Activated CD8-positive, alpha-beta memory T cell treated with anti-CD3 and anti-CD28 coated beads, Interleukin-2, amount 10 ng/mL, durations not matched to agents 7 days and 5 days (primary cell): ENCODE measurements around the gene TMEM272. TPM values are rescaled to one million over a fixed set of nuclear protein-coding genes. Genes with fewer than 3 reads are reported as not detected.

Experiments used
- ATAC-seq: fragments of 150-1000 bp; cut with Tn5 transposase; one replicate; pipeline ENCODE4 v1.10.0; 2021; ENCODE audit warnings: moderate library complexity
- CTCF ChIA-PET: fragments of 350-600 bp; sonication (Branson Sonifier 250); formaldehyde crosslinking; loops from one replicate; lab custom pipeline; 2021; ENCODE audit warnings: antibody characterized with exemption; lab: Charles Lee
- DNase-seq: peaks from one replicate; pipeline ENCODE4 v3.0.0-alpha.2; 2020
- H3K27ac Mint-ChIP-seq: one replicate; pipeline ENCODE4 v1.8.0; 2021; ENCODE audit warnings: mild to moderate bottlenecking, mixed read lengths
- H3K27me3 Mint-ChIP-seq: one replicate; pipeline ENCODE4 v1.8.0; 2021; ENCODE audit warnings: mixed read lengths
- H3K36me3 Mint-ChIP-seq: one replicate; pipeline ENCODE4 v1.8.0; 2021; ENCODE audit warnings: mild to moderate bottlenecking, mixed read lengths
- H3K4me1 Mint-ChIP-seq: one replicate; pipeline ENCODE4 v1.8.0; 2021; ENCODE audit warnings: mixed read lengths
- H3K4me3 Mint-ChIP-seq: one replicate; pipeline ENCODE4 v1.8.0; 2021; ENCODE audit warnings: mild to moderate bottlenecking, moderate library complexity, mixed read lengths
- H3K9me3 Mint-ChIP-seq: one replicate; pipeline ENCODE4 v1.8.0; 2022; ENCODE audit warnings: low read depth, mixed read lengths
- total RNA-seq, 2 experiments: library from RNA; stranded (reverse); gene quantifications; one replicate each; pipeline ENCODE4 v1.2.3, GENCODE V29; 2021

The TMEM272 gene
- under 1 TPM; 0.09 TPM for total RNA-seq

DNA sequence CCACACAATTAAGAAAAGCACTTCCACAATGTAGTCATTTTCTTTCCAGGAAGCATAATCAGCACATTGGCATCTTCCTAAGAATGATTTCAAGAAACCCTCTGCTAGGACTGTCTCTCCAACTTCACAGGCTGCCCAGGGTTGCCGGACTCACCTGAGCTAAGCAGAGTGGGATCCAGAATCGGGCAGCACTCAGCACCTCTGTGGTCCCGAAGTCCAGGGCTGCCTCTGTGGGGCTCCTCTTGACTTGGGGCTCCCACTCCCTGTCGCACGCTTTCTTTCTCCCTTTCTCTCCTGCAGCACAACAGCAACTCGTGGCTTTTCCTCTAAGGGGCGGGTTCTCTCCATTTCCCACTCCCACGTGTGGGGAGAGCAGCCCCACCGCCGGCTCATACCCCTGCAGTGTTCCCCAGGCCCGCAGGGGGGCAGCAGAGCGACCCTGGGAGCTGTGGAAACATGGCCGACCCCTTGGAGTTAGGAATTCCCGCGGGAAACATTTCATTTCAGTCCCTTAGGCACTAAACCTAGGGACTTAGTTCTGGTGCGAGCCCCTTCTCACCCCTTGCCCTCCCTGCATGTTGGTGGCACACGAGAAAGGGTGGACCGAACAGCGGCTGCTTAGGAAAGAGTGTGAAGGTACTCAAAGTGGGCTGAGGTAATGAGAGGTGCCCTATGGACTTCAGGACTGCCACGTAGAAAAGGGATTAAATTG lies at the start of gene TMEM272:
TSS of gene TMEM272 (minus strand) at position 316 of the 712 bp plus-strand sequence. CDS start 6,647 bp downstream, outside the sequence.
- no peak for DNase-seq
- H3K27ac Mint-ChIP-seq: no peak within 1 kb of the TSS

DNA sequence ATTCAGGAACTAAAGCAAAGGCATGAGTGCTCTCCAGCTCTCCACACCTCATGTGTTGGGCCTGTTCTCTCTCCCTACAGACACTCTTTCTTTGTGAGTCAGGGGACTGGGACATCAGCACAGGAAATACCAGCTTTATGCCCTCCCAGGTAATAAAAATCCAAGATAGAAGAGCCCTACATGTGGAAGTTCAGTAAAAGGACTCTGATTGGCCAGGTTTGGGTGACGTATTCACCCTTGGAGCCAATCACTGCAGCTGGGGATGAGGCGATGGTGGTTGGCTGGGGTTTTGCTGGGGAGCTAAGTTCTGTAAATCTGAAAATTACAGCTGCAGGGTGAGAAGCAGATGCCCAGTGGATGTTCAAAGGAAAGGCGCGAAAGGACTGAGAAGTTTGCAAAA lies 49.3 kb upstream of the TMEM272 start:
- DNase-seq (no peak), ATAC-seq (no peak)
- Mint-ChIP-seq H3K27me3 (peaks cover 29% of the 10 kb centered on the region), H3K36me3 (no peaks in the 10 kb centered on the region), H3K9me3 (no peaks in the 10 kb centered on the region), H3K4me1 (peaks cover 3% of the 10 kb centered on the region), H3K4me3 (no peak overlapping the region), H3K27ac (no peak overlapping the region)
- CTCF ChIA-PET: interaction anchor here (0.9 to 5.5 kb wide), 3 partner anchors 49 to 234 kb away, joined by 3 to 32 read pairs (median 4); partner anchors contain the start of genes NEK5 and TMEM272

More for the DNA sequence above, at the start of gene TMEM272:
- Mint-ChIP-seq H3K36me3 (no peaks in the 10 kb centered on the region), H3K4me3 (peak within 1 kb of the TSS; percentile 12), H3K9me3 (no peaks in the 10 kb centered on the region), H3K4me1 (peaks cover 10% of the 10 kb centered on the region), H3K27me3 (peaks cover 22% of the 10 kb centered on the region)
- peak; percentile 67 for ATAC-seq
- CTCF ChIA-PET: interaction anchor here (0.5 to 2.6 kb wide), 17 partner anchors 9 to 283 kb away, joined by 3 to 13 read pairs (median 3); no protein-coding TSS in a partner anchor

GRCh38 chr13:51892657-51893056 lies 47.7 kb upstream of the TMEM272 start:
- Mint-ChIP-seq H3K4me3 (no peak overlapping the region), H3K27ac (no peak overlapping the region)
- ATAC-seq: no peak

DNA sequence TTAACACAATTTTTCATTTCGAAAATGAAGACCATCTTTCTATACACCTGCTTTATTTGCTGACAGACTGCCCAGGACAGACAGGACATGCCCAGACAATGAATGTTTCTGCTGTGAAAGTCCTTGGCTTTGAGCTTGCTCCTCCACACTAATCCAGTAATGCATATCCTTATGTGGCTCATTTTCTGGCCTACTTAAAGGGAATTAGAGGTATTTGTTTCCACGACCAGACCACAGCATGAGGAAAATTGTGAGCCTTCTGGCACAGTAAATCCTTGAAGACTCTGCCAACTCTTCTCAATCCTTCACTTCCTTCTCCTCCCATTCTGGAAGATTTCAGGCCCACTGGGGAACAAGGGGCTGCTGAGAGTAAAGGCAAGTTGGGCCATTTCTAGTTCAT lies 42.5 kb upstream of the TMEM272 start:
- Mint-ChIP-seq H3K27me3 (peaks cover 34% of the 10 kb centered on the region), H3K4me3 (no peak overlapping the region), H3K36me3 (no peaks in the 10 kb centered on the region), H3K9me3 (peaks cover 4% of the 10 kb centered on the region), H3K27ac (no peak overlapping the region), H3K4me1 (no peaks in the 10 kb centered on the region)
- CTCF ChIA-PET: no interaction called here
- ATAC-seq (no peak), DNase-seq (no peak)

More at GRCh38 chr13:51892657-51893056, 47.7 kb upstream of the TMEM272 start:
- DNase-seq: no peak
- Mint-ChIP-seq H3K27me3 (peaks cover 29% of the 10 kb centered on the region), H3K9me3 (no peaks in the 10 kb centered on the region), H3K4me1 (peaks cover 3% of the 10 kb centered on the region), H3K36me3 (no peaks in the 10 kb centered on the region)
- CTCF ChIA-PET: interaction anchor here (1.2 to 5.5 kb wide), 3 partner anchors 48 to 767 kb away, joined by 3 to 32 read pairs (median 4); partner anchors contain the start of genes NEK5 and TMEM272

GRCh38 chr13:51885651-51886050 lies 40.7 kb upstream of the TMEM272 start:
- ATAC-seq (no peak), DNase-seq (no peak)
- H3K36me3 Mint-ChIP-seq: no peaks in the 10 kb centered on the region
- CTCF ChIA-PET: no interaction called here
- H3K27ac Mint-ChIP-seq: no peak overlapping the region
- peaks cover 20% of the 10 kb centered on the region for H3K27me3 Mint-ChIP-seq
- H3K4me3 Mint-ChIP-seq: no peak overlapping the region
- no peaks in the 10 kb centered on the region for H3K4me1 Mint-ChIP-seq
- H3K9me3 Mint-ChIP-seq: peaks cover 4% of the 10 kb centered on the region

DNA sequence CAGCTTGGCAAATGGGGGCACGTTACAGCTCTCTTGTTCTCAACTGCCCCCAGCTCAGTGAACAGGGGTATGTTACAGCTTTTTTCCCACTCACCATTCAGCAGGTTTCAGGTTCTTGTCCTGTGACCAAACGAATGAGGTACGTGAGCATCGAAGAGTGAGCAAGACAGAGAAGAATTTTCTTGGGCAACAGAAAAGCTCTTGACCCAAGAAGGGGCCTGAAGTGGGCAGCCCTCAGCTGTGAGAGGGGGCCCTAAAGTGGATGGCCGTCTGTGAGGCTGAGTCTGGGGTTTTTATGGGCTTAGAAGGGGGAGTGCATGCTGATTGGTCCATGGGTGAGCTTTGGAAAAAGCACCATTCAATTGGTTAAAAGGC lies 38.2 kb upstream of the TMEM272 start:
- Mint-ChIP-seq H3K27me3 (peaks cover 21% of the 10 kb centered on the region), H3K4me1 (no peaks in the 10 kb centered on the region), H3K27ac (no peak overlapping the region), H3K4me3 (no peak overlapping the region), H3K9me3 (peaks cover 4% of the 10 kb centered on the region), H3K36me3 (peaks cover 2% of the 10 kb centered on the region)
- ATAC-seq: no peak
- CTCF ChIA-PET: no interaction called here
- DNase-seq: no peak

DNA sequence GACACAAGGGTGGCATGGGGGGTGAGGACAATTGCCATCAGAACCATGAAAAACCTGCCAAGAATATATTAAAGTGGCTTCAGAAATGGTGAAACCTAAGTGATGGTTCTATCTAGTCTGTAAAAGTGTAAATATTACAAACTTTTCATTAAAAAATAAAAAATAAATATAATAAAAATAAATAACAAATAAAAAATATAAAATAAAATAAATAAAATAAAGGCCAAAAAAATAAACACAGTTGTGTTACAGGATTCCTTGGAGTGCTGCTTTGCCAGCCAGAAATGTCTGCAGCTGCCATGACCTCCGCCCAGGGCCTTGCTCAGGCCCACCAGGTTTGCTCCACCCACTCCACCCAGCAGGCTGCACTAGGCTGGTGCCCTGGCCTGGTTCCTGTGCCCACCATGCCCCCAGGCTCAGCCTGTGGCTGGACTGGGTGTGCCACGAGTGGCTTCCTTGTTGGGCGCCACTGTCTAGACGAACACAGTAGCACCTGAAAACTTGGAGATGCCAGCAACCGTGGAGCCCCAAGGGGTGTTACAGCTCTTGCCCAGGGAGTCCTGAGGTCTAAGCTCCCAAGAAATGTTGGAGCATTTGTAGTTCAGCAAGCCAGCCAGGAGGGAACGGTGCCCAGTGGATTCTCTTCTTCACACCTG lies 37.7 kb upstream of the TMEM272 start:
- no peak overlapping the region for H3K27ac Mint-ChIP-seq
- CTCF ChIA-PET: no interaction called here
- H3K4me1 Mint-ChIP-seq: no peaks in the 10 kb centered on the region
- no peak overlapping the region for H3K4me3 Mint-ChIP-seq
- ATAC-seq (no peak), DNase-seq (no peak)
- H3K9me3 Mint-ChIP-seq: peaks cover 4% of the 10 kb centered on the region
- peaks cover 21% of the 10 kb centered on the region for H3K27me3 Mint-ChIP-seq
- H3K36me3 Mint-ChIP-seq: peaks cover 2% of the 10 kb centered on the region

GRCh38 chr13:51881296-51881695 lies 36.3 kb upstream of the TMEM272 start:
- Mint-ChIP-seq H3K27me3 (peaks cover 25% of the 10 kb centered on the region), H3K4me1 (no peaks in the 10 kb centered on the region), H3K9me3 (peaks cover 4% of the 10 kb centered on the region), H3K4me3 (no peak overlapping the region), H3K27ac (no peak overlapping the region), H3K36me3 (peaks cover 2% of the 10 kb centered on the region)
- DNase-seq: no peak
- CTCF ChIA-PET: no interaction called here
- ATAC-seq: no peak

GRCh38 chr13:51879133-51879532 lies 34.2 kb upstream of the TMEM272 start:
- CTCF ChIA-PET: no interaction called here
- ATAC-seq: no peak
- DNase-seq: no peak

DNA sequence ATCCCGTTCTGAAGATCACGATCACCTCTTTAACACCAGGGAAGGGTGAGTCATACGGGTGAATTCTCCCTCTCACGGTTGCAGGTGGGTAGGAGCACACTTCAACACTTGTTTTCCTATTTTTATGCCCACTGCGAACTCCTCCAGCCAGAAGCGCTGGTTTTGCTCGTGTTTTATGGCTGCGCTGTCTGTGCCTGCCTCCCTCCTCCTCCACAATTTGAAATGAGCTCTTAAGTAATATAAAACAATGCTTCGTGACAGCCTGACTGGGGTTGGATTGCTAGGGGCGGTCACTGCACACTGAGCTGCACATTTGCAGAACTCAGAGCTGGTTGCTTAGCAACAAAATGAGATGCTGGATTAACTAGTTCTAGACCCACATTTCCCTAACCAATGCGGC lies 29.7 kb upstream of the TMEM272 start:
- Mint-ChIP-seq H3K9me3 (no peaks in the 10 kb centered on the region), H3K27me3 (peaks cover 21% of the 10 kb centered on the region), H3K27ac (no peak overlapping the region), H3K36me3 (peaks cover 1% of the 10 kb centered on the region), H3K4me1 (no peaks in the 10 kb centered on the region), H3K4me3 (no peak overlapping the region)
- no peak for DNase-seq
- CTCF ChIA-PET: interaction anchor here (1.4 kb wide), 1 partner anchor 28 kb away, joined by 3 read pairs; no protein-coding TSS in a partner anchor
- ATAC-seq: no peak

More at GRCh38 chr13:51879133-51879532, 34.2 kb upstream of the TMEM272 start:
- Mint-ChIP-seq H3K36me3 (peaks cover 2% of the 10 kb centered on the region), H3K27me3 (peaks cover 14% of the 10 kb centered on the region), H3K4me1 (no peaks in the 10 kb centered on the region), H3K9me3 (peaks cover 4% of the 10 kb centered on the region), H3K4me3 (no peak overlapping the region), H3K27ac (no peak overlapping the region)

- CTCF ChIA-PET: no interaction called here
- no peaks in the 10 kb centered on the region for H3K4me1 Mint-ChIP-seq
- no peaks in the 10 kb centered on the region for H3K36me3 Mint-ChIP-seq
- ATAC-seq (no peak), DNase-seq (no peak)
- no peaks in the 10 kb centered on the region for H3K9me3 Mint-ChIP-seq
- H3K27ac Mint-ChIP-seq: no peak overlapping the region
- H3K27me3 Mint-ChIP-seq: peaks cover 17% of the 10 kb centered on the region
- no peak overlapping the region for H3K4me3 Mint-ChIP-seq
Measured at GRCh38 chr13:51873837-51874236, 28.9 kb upstream of the TMEM272 start.

DNA sequence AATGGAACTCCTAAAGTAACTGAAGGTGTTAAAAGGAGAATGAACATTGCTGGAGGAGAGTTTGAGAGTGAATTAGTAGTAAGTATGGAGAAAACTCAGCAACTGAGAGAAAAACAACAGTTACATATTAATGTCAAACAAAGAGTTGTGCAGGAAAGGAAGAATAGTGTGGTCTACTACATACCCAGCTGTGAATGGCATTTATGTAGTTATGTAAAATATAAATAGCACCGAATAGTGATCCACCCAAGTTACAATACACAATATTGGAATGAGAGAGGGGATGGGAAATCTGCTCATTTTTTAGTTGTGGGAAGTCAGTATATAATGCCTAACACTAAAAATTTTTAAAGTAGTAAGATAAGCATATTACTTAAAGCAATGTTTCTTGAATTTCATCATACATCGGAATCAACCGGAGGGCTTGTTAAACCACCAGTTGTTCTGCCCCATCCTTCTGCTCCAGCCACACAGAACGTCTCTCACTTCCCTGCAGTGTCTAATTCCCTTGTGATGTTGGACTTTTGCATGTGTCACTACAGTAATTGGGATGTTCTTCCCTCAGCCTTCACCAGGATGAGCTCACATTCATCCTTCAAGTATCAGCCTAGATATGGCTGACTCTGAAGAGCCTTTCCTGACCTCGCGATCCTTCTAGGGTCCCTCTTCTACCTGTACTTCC lies 28.3 kb upstream of the TMEM272 start:
- H3K27me3 Mint-ChIP-seq: peaks cover 17% of the 10 kb centered on the region
- no peak overlapping the region for H3K4me3 Mint-ChIP-seq
- CTCF ChIA-PET: no interaction called here
- H3K36me3 Mint-ChIP-seq: no peaks in the 10 kb centered on the region
- DNase-seq (no peak), ATAC-seq (no peak)
- no peaks in the 10 kb centered on the region for H3K9me3 Mint-ChIP-seq
- no peaks in the 10 kb centered on the region for H3K4me1 Mint-ChIP-seq
- no peak overlapping the region for H3K27ac Mint-ChIP-seq

- Mint-ChIP-seq H3K9me3 (no peaks in the 10 kb centered on the region), H3K27ac (no peak overlapping the region), H3K36me3 (no peaks in the 10 kb centered on the region), H3K27me3 (peaks cover 9% of the 10 kb centered on the region), H3K4me3 (no peak overlapping the region), H3K4me1 (no peaks in the 10 kb centered on the region)
- DNase-seq (no peak), ATAC-seq (no peak)
- CTCF ChIA-PET: interaction anchor here (0.7 kb wide), 1 partner anchor 106 kb away, joined by 3 read pairs; no protein-coding TSS in a partner anchor
Measured at GRCh38 chr13:51870616-51871015, 25.6 kb upstream of the TMEM272 start.
